AG09309 (cell line): ENCODE measurements around the gene PLAGL2.

Experiments
- DNase-seq: peaks from one replicate; pipeline ENCODE4 v3.0.0-alpha.2; 2010; ENCODE audit warnings: low read depth
- H3K4me3 ChIP-seq: 2 replicates; pipeline ENCODE4 v1.5.1; 2011; ENCODE audit warnings: mild to moderate bottlenecking, low read depth, low read length, moderate library complexity; ENCODE audit not compliant: control insufficient read depth
- TF ChIP-seq, protein P1 (sequence below): IDR thresholded peaks from 2 replicates; pipeline ENCODE4 v1.5.1; 2011; ENCODE audit warnings: mild to moderate bottlenecking, low read depth, low read length, inconsistent platforms; ENCODE audit not compliant: insufficient read depth, control insufficient read depth; ENCODE audit errors: missing control alignments

Gene PLAGL2

DNA sequence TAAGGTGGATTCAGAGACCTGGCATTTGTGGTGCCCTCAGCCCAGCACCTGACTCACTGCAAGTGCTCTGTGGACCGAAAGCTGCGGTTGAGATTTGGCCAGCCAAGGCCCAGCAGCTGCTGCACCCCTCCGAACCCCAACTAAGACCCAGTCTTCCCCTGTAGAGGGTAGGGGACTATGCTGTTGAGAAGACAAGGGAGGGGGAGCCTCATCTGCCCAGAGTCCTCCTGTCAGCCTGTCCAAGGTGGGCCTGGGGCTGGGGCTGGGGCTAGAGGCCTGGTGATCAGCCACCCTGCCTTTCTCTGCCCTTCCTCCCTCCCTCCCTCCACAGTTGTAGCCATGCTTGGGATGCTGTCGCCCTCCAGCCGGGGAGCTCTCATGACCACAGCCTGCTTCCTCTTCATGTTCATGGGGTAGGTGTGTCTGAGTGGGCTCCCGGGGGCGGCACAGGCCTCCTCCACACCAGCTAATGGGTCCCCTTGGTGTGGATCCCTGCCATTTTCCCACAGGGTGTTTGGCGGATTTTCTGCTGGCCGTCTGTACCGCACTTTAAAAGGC lies 57.2 kb downstream of the PLAGL2 start:
- TF ChIP-seq, protein P1, sequence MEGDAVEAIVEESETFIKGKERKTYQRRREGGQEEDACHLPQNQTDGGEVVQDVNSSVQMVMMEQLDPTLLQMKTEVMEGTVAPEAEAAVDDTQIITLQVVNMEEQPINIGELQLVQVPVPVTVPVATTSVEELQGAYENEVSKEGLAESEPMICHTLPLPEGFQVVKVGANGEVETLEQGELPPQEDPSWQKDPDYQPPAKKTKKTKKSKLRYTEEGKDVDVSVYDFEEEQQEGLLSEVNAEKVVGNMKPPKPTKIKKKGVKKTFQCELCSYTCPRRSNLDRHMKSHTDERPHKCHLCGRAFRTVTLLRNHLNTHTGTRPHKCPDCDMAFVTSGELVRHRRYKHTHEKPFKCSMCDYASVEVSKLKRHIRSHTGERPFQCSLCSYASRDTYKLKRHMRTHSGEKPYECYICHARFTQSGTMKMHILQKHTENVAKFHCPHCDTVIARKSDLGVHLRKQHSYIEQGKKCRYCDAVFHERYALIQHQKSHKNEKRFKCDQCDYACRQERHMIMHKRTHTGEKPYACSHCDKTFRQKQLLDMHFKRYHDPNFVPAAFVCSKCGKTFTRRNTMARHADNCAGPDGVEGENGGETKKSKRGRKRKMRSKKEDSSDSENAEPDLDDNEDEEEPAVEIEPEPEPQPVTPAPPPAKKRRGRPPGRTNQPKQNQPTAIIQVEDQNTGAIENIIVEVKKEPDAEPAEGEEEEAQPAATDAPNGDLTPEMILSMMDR, result no peak

DNA sequence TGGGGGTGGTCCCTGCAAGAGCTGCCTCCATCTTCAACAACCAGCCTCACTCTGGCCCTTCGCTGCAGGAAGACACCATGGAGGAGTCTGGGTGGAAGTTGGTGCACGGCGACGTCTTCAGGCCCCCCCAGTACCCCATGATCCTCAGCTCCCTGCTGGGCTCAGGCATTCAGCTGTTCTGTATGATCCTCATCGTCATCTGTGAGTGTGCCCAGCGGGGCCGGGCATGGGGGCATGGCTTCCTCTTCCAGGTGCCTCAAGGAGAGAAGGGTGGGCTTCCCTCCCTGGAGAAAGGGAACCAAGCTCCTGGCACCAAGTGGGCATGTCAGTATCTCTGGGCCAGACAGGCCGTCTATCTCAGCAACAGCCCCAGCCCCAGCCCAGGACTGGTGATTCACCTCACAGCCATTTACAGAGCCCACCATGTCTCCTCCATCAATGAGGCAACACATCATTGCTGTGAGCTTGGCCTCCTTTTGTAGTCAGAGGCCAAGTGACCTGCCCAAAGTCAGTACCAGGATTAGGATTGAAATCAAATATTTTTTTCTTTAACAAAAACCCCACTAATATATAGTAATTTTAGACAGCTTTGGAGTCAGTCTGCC lies 57.9 kb downstream of the PLAGL2 start:
- no peak for DNase-seq
- no peak overlapping the region for H3K4me3 ChIP-seq
- TF ChIP-seq, protein P1, result no peak

More for the DNA sequence above, 57.2 kb downstream of the PLAGL2 start:
- no peak overlapping the region for H3K4me3 ChIP-seq
- no peak for DNase-seq

DNA sequence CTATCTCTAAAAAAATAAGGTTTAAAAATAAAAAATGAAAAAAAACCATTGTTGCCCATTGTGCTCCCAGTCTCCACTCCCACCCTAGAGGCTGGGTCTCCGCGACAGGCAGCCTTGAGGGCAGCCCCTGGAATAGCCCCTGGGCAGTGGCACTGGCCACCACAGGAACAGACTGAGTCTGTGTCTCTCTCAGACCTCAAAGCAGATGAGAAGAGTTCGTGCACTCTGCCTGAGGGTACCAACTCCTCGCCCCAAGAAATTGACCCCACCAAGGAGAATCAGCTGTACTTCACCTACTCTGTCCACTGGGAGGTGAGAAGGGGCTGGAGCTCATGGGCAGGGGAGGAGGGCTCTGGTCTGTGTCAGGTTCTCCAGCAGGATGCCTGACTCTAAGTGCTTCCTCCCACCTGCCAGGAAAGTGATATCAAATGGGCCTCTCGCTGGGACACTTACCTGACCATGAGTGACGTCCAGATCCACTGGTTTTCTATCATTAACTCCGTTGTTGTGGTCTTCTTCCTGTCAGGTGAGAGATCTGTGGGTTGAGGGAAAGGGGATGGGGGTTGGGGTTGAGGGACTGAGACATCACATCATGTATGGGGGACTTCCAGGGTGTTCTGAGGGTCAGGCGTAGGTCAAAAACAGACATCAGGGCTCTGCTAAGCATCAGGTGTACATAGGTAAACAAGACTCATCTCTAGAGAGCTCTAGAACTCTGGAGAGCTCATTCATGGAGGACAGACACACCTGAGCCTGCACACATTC lies 62.5 kb downstream of the PLAGL2 start:
- no peak for DNase-seq
- no peak overlapping the region for H3K4me3 ChIP-seq
- TF ChIP-seq, protein P1, result no peak

DNA sequence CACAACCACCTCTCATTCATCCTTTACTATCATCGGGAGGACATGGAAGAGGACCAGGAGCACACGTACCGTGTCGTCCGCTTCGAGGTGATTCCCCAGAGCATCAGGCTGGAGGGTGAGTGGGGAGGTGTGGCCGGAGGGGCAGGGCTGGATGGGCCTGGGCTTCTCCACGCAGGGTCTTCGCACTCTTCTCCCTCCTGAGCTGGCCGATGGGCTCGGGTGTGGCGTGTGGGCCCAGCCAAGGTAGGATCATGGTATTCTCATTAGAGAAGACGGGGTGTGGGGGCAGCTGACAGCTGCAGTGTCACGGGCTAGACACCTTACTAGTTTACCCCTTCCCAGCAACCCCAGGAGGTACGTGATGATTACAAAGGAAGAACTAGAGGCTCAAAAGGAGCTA lies 64.6 kb downstream of the PLAGL2 start:
- no peak overlapping the region for H3K4me3 ChIP-seq
- no peak for DNase-seq
- TF ChIP-seq, protein P1, result no peak
